ENCODE measurements around the gene DUSP3.

DNA sequence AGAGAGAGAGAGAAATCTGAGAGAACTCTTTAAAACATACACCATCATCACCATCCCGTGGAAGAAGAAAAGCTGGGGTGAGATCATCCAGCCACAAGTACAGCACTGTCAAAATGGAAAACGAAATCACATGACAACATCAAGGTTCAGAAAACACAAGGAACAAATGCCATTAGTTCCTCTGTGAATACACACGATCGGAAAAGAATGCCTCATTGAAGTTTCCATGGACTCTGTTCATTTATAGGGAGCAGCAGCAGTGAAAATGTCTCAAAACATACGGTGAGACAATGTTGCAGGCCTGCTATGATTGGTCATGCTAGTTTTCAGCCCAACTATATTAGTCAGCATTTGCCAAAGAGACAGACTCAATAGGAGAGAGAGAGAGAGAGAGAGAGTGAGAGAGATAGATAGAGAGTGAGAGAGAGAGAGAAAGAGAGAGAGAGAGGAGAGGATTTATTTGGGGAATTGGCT lies 5.9 kb upstream of the DUSP3 start:
- no peak for TF ChIP-seq POLR2AphosphoS5 (IDR thresholded peaks at IDR 0.05; ENCODE audit: low read depth, low read length)
- no peak for TF ChIP-seq SIN3A (IDR thresholded peaks at IDR 0.05; ENCODE audit: borderline replicate concordance, insufficient read depth, low read length)
- TF ChIP-seq, protein P1, sequence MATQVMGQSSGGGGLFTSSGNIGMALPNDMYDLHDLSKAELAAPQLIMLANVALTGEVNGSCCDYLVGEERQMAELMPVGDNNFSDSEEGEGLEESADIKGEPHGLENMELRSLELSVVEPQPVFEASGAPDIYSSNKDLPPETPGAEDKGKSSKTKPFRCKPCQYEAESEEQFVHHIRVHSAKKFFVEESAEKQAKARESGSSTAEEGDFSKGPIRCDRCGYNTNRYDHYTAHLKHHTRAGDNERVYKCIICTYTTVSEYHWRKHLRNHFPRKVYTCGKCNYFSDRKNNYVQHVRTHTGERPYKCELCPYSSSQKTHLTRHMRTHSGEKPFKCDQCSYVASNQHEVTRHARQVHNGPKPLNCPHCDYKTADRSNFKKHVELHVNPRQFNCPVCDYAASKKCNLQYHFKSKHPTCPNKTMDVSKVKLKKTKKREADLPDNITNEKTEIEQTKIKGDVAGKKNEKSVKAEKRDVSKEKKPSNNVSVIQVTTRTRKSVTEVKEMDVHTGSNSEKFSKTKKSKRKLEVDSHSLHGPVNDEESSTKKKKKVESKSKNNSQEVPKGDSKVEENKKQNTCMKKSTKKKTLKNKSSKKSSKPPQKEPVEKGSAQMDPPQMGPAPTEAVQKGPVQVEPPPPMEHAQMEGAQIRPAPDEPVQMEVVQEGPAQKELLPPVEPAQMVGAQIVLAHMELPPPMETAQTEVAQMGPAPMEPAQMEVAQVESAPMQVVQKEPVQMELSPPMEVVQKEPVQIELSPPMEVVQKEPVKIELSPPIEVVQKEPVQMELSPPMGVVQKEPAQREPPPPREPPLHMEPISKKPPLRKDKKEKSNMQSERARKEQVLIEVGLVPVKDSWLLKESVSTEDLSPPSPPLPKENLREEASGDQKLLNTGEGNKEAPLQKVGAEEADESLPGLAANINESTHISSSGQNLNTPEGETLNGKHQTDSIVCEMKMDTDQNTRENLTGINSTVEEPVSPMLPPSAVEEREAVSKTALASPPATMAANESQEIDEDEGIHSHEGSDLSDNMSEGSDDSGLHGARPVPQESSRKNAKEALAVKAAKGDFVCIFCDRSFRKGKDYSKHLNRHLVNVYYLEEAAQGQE (IDR thresholded peaks at IDR 0.05; ENCODE audit: insufficient read depth in 1 of 2, low read depth in 2 of 2, low read length in 2 of 2): no peak

All from PFSK-1 (cell line).